Naive thymus-derived CD4-positive, alpha-beta T cell (primary cell): ENCODE data around the gene SLC30A5. TPM values are rescaled to one million over a fixed set of nuclear protein-coding genes. Genes with fewer than 3 reads are reported as not detected.
"Not testable (repeated sequence)": the region's sequence is repeated elsewhere in the genome, so short reads cannot be mapped to it uniquely, and the experiment has no call there.

Source experiments
- ATAC-seq: fragments of 150-1000 bp; cut with Tn5 transposase; 2 replicates; pipeline ENCODE4 v1.10.0; 2021; ENCODE audit warnings: mild to moderate bottlenecking, moderate library complexity
- CTCF ChIA-PET: fragments of 350-600 bp; sonication (Branson Sonifier 250); formaldehyde crosslinking; loops from one replicate; lab custom pipeline; 2021; ENCODE audit warnings: antibody characterized with exemption; lab: Charles Lee
- POLR2A ChIA-PET: fragments of 350-600 bp; sonication (Branson Sonifier 250); formaldehyde crosslinking; loops from one replicate; lab custom pipeline; 2021; ENCODE audit warnings: antibody characterized with exemption, inconsistent platforms; lab: Charles Lee
- DNase-seq, 9 donors: peaks; one replicate each; pipeline versions ENCODE4 v3.0.0 to v3.0.0-alpha.2; 2020 to 2022; ENCODE audit warnings: mixed read lengths in 1 of 9
- H3K27ac ChIP-seq: one replicate; pipeline ENCODE4 v1.7.0; 2013; ENCODE audit warnings: mild to moderate bottlenecking, low read depth, low read length, moderate library complexity
- H3K27me3 ChIP-seq, 2 donors: one replicate each; pipeline ENCODE4 v1.7.0; 2013; ENCODE audit warnings: low read length in 2 of 2, mild to moderate bottlenecking in 2 of 2, moderate library complexity in 2 of 2; ENCODE audit not compliant: control insufficient read depth in 2 of 2, insufficient read depth in 2 of 2
- H3K36me3 ChIP-seq, 3 experiments: 1 replicate in 2 of 3; 2 replicates in 1 of 3; pipeline ENCODE4 v1.7.0; 2013; ENCODE audit warnings: low read length in 3 of 3, mild to moderate bottlenecking in 3 of 3, moderate library complexity in 1 of 3; ENCODE audit not compliant: insufficient read depth in 3 of 3, control insufficient read depth in 2 of 3
- H3K4me1 ChIP-seq, 2 donors: one replicate each; pipeline ENCODE4 v1.7.0; 2013; ENCODE audit warnings: low read length in 2 of 2, mild to moderate bottlenecking in 2 of 2, moderate library complexity in 1 of 2; ENCODE audit not compliant: control insufficient read depth in 2 of 2, insufficient read depth in 2 of 2
- H3K4me3 ChIP-seq: 2 replicates; pipeline ENCODE4 v1.7.0; 2013; ENCODE audit warnings: mild to moderate bottlenecking, low read length
- H3K9me3 ChIP-seq, 3 experiments: 1 replicate in 2 of 3; 2 replicates in 1 of 3; pipeline ENCODE4 v1.7.0; 2013; ENCODE audit warnings: low read length in 3 of 3; ENCODE audit not compliant: control insufficient read depth in 2 of 3
- H3K27ac Mint-ChIP-seq, 9 donors: one replicate each; pipeline ENCODE4 v1.8.0; 2020 to 2022; ENCODE audit warnings: mixed read lengths in 9 of 9, mild to moderate bottlenecking in 8 of 9, moderate library complexity in 5 of 9, inconsistent platforms in 2 of 9
- H3K27me3 Mint-ChIP-seq, 5 donors: one replicate each; pipeline ENCODE4 v1.8.0; 2021 to 2022; ENCODE audit warnings: mixed read lengths in 5 of 5, mild to moderate bottlenecking in 1 of 5
- H3K36me3 Mint-ChIP-seq, 5 donors: one replicate each; pipeline ENCODE4 v1.8.0; 2020 to 2022; ENCODE audit warnings: mixed read lengths in 5 of 5, mild to moderate bottlenecking in 3 of 5, inconsistent platforms in 1 of 5
- H3K4me1 Mint-ChIP-seq, 7 donors: one replicate each; pipeline ENCODE4 v1.8.0; 2020 to 2022; ENCODE audit warnings: mixed read lengths in 7 of 7, mild to moderate bottlenecking in 3 of 7, inconsistent platforms in 1 of 7
- H3K4me3 Mint-ChIP-seq, 10 donors: one replicate each; pipeline ENCODE4 v1.8.0; 2020 to 2022; ENCODE audit warnings: mild to moderate bottlenecking in 10 of 10, mixed read lengths in 10 of 10, moderate library complexity in 6 of 10, inconsistent platforms in 2 of 10
- H3K9me3 Mint-ChIP-seq, 11 donors: one replicate each; pipeline ENCODE4 v1.8.0; 2020 to 2022; ENCODE audit warnings: mixed read lengths in 11 of 11, mild to moderate bottlenecking in 4 of 11, inconsistent platforms in 1 of 11, moderate library complexity in 1 of 11
- intact Hi-C, 2 donors: fragments of 100-400 bp; cut with micrococcal nuclease; formaldehyde crosslinking; loops; one replicate each; pipeline ENCODE4 v1.15.1; 2023
- polyA plus RNA-seq, 2 donors: library from polyadenylated mRNA; unstranded; fragments of 300-500 nt; fragmentation: Illumina TruSeq; gene quantifications; one replicate each; pipeline ENCODE4 v1.2.3, GENCODE V29; 2021
- total RNA-seq, 6 experiments: library from RNA in 5 of 6; stranded (reverse) in 5 of 6; gene quantifications; 1 replicate in 5 of 6; 2 replicates in 1 of 6; pipeline ENCODE4 v1.2.3 and lab custom pipeline; 2021 to 2026

The SLC30A5 gene
- total and polyA plus RNA-seq, 7 experiments from 2014 or later = 15.9 to 46.5 (median 32.1) TPM

- no peak for DNase-seq
- Mint-ChIP-seq H3K27ac (no peak overlapping the region), H3K4me1 (no peaks in the 10 kb centered on the region), H3K4me3 (no peak overlapping the region), H3K9me3 (peaks cover 0 to 15% (median 8%) of the 10 kb centered on the region in 11 donors), H3K36me3 (peaks cover 0 to 13% (median 8%) of the 10 kb centered on the region in 5 donors), H3K27me3 (no peaks in the 10 kb centered on the region)
- no peak overlapping the region for H3K4me3 ChIP-seq
- H3K27ac ChIP-seq = no peak overlapping the region
- H3K27me3 ChIP-seq = no peaks in the 10 kb centered on the region
- CTCF ChIA-PET = no interaction called here
- intact Hi-C loops = no loop called here
- H3K4me1 ChIP-seq = no peaks in the 10 kb centered on the region
- H3K36me3 ChIP-seq = no peaks in the 10 kb centered on the region
- POLR2A ChIA-PET = no interaction called here
- no peak for ATAC-seq
- H3K9me3 ChIP-seq = no peaks in the 10 kb centered on the region
Observed at GRCh38 chr5:69137807-69138206, 44.0 kb downstream of the SLC30A5 start.

GRCh38 chr5:69138766-69139165 is 45.0 kb downstream of the SLC30A5 start:
- ChIA-PET CTCF (no interaction called here), POLR2A (no interaction called here)
- no peak overlapping the region for H3K4me3 ChIP-seq
- H3K27ac ChIP-seq = no peak overlapping the region
- no peak overlapping the region for H3K4me3 Mint-ChIP-seq
- no peaks in the 10 kb centered on the region for H3K4me1 Mint-ChIP-seq
- no peaks in the 10 kb centered on the region for H3K27me3 ChIP-seq
- ATAC-seq (no peak), DNase-seq (no peak)
- no peak overlapping the region for H3K27ac Mint-ChIP-seq
- H3K4me1 ChIP-seq = no peaks in the 10 kb centered on the region
- no peaks in the 10 kb centered on the region for H3K36me3 ChIP-seq
- intact Hi-C loops = no loop called here
- H3K9me3 Mint-ChIP-seq = peaks cover 0 to 12% (median 8%) of the 10 kb centered on the region in 11 donors
- no peaks in the 10 kb centered on the region for H3K9me3 ChIP-seq
- H3K36me3 Mint-ChIP-seq = peaks cover 0 to 11% (median 2%) of the 10 kb centered on the region in 5 donors
- H3K27me3 Mint-ChIP-seq = no peaks in the 10 kb centered on the region

- H3K4me1 ChIP-seq, H3K27me3 Mint-ChIP-seq, H3K27me3 ChIP-seq, H3K36me3 Mint-ChIP-seq, CTCF ChIA-PET, H3K4me3 Mint-ChIP-seq, H3K27ac ChIP-seq, H3K9me3 ChIP-seq, intact Hi-C loops, DNase-seq, H3K27ac Mint-ChIP-seq, H3K4me3 ChIP-seq, H3K36me3 ChIP-seq, POLR2A ChIA-PET, H3K4me1 Mint-ChIP-seq, ATAC-seq: not testable (repeated sequence)
- peaks cover 0 to 10% (median 8%) of the 10 kb centered on the region in 11 donors for H3K9me3 Mint-ChIP-seq
Observed at GRCh38 chr5:69140239-69140638, 46.4 kb downstream of the SLC30A5 start.

- Mint-ChIP-seq H3K4me3 (no peak overlapping the region), H3K27me3 (no peaks in the 10 kb centered on the region), H3K9me3 (peaks cover 0 to 10% (median 8%) of the 10 kb centered on the region in 11 donors), H3K4me1 (no peaks in the 10 kb centered on the region), H3K27ac (no peak overlapping the region), H3K36me3 (peaks cover 0 to 7% (median 0%) of the 10 kb centered on the region in 5 donors)
- no peak overlapping the region for H3K4me3 ChIP-seq
- ChIA-PET CTCF (interaction anchor here (0.7 kb wide), 1 partner anchor 120 kb away, joined by 3 read pairs; no protein-coding TSS in a partner anchor), POLR2A (no interaction called here)
- ATAC-seq (no peak), DNase-seq (no peak)
- no peaks in the 10 kb centered on the region for H3K27me3 ChIP-seq
- intact Hi-C loops = no loop called here
- H3K4me1 ChIP-seq = no peaks in the 10 kb centered on the region
- no peaks in the 10 kb centered on the region for H3K36me3 ChIP-seq
- H3K27ac ChIP-seq = no peak overlapping the region
- no peaks in the 10 kb centered on the region for H3K9me3 ChIP-seq
Observed at GRCh38 chr5:69140827-69141226, 47.0 kb downstream of the SLC30A5 start.

- H3K27me3 Mint-ChIP-seq, H3K4me1 ChIP-seq, H3K27ac Mint-ChIP-seq, POLR2A ChIA-PET, CTCF ChIA-PET, H3K9me3 Mint-ChIP-seq, H3K4me3 ChIP-seq, ATAC-seq, DNase-seq, H3K4me1 Mint-ChIP-seq, H3K27me3 ChIP-seq, intact Hi-C loops, H3K4me3 Mint-ChIP-seq, H3K9me3 ChIP-seq, H3K27ac ChIP-seq, H3K36me3 ChIP-seq: not testable (repeated sequence)
- H3K36me3 Mint-ChIP-seq = peaks cover 0 to 16% (median 0%) of the 10 kb centered on the region in 5 donors
Observed at GRCh38 chr5:69148576-69148975, 54.8 kb downstream of the SLC30A5 start.

GRCh38 chr5:69148981-69149675 is 55.3 kb downstream of the SLC30A5 start:
- Mint-ChIP-seq H3K27ac (no peak overlapping the region), H3K27me3 (no peaks in the 10 kb centered on the region), H3K4me1 (no peaks in the 10 kb centered on the region), H3K36me3 (peaks cover 0 to 16% (median 0%) of the 10 kb centered on the region in 5 donors), H3K9me3 (peaks cover 0 to 2% (median 0%) of the 10 kb centered on the region in 11 donors), H3K4me3 (no peak overlapping the region)
- Histone ChIP-seq H3K27ac (no peak overlapping the region), H3K36me3 (no peaks in the 10 kb centered on the region), H3K27me3 (no peaks in the 10 kb centered on the region), H3K9me3 (no peaks in the 10 kb centered on the region), H3K4me3 (no peak overlapping the region), H3K4me1 (no peaks in the 10 kb centered on the region)
- CTCF ChIA-PET = no interaction called here
- POLR2A ChIA-PET = no interaction called here
- ATAC-seq (no peak), DNase-seq (no peak)
- intact Hi-C loops = no loop called here

DNA sequence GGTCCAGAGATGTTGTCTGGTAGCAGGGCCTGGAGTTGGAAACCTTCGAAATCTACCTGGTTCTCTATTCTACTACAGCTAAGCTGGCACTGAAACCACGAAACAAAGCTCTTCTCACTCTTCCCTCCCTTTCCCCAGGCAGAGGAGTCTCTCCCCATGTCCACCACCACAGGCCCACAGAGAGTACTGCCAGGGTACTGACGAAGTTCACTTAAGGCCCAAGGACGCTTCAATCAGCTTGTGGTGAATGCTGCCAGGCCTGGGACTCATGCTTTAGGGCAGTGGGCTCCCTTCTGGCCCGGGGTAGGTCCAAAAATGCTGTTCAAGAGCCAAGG is 55.8 kb downstream of the SLC30A5 start:
- no peak overlapping the region for H3K27ac ChIP-seq
- H3K4me3 ChIP-seq = no peak overlapping the region
- no peaks in the 10 kb centered on the region for H3K27me3 ChIP-seq
- Mint-ChIP-seq H3K9me3 (peaks cover 0 to 2% (median 0%) of the 10 kb centered on the region in 11 donors), H3K4me3 (no peak overlapping the region), H3K4me1 (no peaks in the 10 kb centered on the region), H3K27ac (no peak overlapping the region), H3K27me3 (no peaks in the 10 kb centered on the region), H3K36me3 (peaks cover 0 to 17% (median 0%) of the 10 kb centered on the region in 5 donors)
- H3K36me3 ChIP-seq = no peaks in the 10 kb centered on the region
- no peaks in the 10 kb centered on the region for H3K4me1 ChIP-seq
- H3K9me3 ChIP-seq = no peaks in the 10 kb centered on the region
- DNase-seq (no peak), ATAC-seq (no peak)
- ChIA-PET POLR2A (no interaction called here), CTCF (no interaction called here)
- intact Hi-C loops = no loop called here
